NCI-H82 (cell line): Measurements from ENCODE around the gene DDX17.

ENCODE experiments used
- DNase-seq: peaks from one replicate; lab custom pipeline; 2025; lab: John Stamatoyannopoulos, UW

The DDX17 gene

DNA sequence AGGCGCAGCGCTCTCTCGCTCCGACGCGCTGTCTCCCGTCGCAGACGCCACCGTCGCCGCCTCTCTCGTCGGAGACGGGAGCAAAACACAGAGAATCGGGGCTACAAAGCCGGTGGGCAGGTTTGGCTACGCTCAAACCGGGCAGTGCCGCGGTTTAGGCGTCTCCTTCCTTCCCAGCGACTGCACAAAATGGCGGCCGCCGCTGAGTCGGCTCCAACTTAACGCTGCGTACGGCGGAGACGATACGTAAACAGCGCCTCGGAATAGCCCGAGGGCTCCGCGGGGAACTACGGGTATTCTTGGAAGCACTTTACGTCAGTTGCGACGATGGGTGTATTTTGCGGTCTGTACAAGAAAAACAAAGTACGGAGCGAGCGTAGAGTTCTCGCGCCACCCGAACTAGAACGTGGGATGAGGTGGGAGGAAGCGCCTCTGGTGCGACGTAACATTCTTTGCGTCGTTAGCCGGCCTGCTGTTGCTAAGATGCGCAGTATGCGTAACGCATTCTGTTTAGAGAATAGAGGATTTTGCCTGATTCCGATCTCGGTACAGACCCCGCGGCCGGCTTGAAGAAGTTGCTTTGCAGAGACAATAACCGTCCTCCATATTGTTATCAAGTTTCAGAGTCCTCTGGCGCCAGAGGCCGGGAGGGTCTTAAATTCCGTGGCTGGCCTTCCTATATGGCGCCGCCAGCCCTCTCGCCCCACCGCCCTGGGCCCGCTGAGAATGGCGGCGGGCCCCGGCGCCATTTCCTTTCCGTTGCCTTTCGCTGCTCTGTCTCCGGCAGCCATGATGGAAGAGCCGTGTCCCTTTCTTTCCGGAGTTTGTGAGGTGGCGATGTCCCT lies at the start of gene DDX17:
Gene DDX17, minus strand, starts transcription at position 194 of the 845 bp plus-strand sequence.
- peak; percentile 98 for DNase-seq

DNA sequence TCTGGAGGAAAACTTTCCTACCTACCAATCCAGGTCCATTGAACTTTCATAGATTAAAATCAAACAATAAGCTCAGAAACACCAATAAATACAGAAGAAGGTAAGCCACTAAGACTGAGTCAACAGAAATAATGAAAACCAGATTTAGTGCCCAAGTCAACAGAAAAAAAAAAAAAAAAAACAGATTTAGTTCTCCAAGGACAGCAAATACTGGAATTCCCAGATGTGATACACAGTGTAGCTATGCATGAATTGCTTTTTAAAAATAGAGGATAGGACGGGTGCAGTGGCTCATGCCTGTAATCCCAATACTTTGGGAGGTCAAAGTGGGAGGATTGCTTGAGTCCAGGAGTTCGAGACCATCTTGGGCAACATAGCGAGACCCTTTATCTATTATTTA lies 48.2 kb upstream of the DDX17 start:
- no peak for DNase-seq

- no peak for DNase-seq
These were observed 43.2 kb upstream of the DDX17 start for GRCh38 chr22:38549101-38549894.

- DNase-seq: no peak
These were observed 34.6 kb upstream of the DDX17 start for GRCh38 chr22:38540701-38541100.

DNA sequence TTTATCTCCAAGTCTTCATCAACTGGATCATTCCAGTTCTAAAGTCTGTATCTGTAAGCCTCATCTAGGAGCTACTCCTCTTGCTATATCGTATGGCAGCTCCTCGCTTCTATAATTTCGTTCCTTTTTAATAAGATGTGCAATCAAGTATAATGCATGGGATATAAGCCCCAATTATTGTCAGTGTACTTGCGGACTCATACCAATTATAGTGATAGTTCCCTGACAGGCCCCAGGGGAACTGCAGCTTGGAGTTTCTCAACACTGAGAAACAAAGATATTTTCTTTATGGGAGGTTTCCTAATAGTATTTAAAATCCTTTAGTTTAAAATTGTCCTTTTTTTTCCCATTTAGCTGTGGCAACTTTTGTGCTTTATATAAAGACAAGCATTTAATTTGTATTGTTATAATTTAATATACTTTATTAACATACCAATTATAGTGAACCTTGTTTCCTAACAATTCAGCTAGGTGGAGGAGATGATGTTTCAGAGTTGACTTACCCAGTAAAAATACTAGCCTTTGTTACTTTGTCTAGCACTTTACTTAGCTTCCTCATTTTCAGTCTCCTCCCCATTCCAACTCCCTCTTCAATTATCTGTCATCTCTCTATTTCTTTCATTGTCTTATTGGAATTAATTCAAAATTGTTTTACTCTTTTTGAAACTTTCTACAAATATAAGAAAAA lies 25.3 kb upstream of the DDX17 start:
- DNase-seq: no peak

DNA sequence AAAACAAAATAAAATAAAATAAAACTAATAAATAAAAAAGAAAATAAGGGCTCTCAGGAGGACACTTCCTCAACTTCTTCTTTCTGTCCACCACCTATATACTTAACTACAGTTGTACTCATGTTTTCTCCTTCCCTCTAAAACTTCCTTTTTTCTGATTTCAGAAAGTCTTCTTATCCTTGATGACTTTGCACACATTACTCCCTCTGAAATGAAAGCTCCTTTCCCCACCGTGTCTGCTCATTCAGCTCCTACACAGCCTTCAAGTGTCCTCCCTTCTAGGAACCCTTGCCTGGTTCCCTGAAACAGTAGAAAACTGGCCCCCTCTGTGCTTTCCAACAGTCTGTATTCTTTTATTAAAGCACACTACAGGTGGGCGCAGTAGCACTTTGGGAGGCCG lies 18.3 kb upstream of the DDX17 start:
- DNase-seq: no peak

GRCh38 chr22:38523479-38523878 lies 17.4 kb upstream of the DDX17 start:
- DNase-seq: no peak

GRCh38 chr22:38523029-38523428 lies 16.9 kb upstream of the DDX17 start:
- no peak for DNase-seq

DNA sequence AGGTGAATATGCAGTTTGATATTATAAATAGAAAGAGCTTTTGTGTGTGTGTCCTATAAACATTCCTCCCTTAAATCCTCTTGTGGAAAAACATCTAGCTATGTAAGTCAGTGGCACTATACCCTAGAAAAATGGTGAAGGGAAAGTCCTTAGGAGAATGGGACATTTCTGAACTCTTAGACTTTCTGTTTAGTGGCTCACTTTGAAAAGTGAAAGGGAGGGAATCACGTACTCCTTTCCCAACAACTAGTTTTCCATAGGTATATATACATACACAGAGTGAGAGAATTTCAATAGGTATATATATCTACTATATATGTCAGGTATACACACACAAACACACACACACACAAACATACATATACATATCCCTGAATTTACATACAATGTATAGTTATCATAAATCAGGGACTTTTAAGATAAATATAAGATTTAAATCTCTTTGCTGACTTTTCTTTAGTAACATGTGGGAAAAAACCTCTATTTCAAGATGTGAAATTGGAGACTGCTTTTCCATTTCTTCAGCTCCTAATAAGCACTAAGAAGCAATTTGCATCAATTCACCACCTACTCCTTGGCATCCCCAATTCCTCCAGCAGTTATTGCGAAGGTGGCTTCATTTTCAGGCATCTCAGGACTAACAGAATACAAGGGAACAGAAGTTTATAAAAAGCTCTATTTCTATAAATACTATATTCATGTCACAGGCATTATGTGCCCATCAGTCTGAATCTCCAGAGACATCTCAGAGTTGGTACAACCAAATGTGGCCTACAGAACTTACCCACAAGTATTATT lies 13.5 kb upstream of the DDX17 start:
- no peak for DNase-seq

DNA sequence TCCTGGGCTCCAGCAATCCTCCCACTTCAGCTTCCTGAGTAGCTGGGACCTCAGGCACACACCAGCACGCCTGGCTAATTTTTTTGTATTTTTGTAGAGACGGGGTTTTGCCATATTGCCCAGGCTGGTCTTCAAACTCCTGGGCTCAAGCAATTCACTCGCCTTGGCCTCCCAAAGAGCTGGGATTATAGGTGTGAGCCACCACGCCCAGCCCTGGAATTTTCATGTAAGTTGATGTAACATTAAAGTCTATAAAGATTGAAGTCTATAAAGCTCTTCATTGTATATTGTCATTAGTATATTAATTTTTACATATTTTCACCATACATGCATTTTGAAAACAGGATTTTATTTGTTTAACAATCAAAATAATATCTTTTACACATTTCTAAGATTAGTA lies 12.5 kb upstream of the DDX17 start:
- no peak for DNase-seq

DNA sequence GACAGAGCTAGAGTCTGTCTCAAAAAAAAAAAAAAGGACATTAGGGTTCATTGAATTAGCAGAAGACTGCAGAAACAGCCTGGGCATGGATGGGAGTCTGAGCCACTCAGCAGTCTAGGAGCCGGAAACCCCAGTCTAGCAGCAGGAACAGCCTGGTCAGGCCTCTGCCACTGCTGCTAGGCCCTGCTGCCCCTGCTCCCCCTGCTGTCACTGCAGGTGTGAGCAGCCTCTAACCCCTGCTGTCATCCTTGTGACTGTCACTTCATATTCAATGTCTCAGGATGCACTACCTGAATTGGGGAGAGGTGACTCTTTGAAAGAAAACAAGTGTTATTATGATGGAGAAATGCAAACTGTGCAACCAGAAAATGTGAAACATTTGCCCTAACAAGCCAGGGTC lies 7.0 kb upstream of the DDX17 start:
- DNase-seq: peak; percentile 49

DNA sequence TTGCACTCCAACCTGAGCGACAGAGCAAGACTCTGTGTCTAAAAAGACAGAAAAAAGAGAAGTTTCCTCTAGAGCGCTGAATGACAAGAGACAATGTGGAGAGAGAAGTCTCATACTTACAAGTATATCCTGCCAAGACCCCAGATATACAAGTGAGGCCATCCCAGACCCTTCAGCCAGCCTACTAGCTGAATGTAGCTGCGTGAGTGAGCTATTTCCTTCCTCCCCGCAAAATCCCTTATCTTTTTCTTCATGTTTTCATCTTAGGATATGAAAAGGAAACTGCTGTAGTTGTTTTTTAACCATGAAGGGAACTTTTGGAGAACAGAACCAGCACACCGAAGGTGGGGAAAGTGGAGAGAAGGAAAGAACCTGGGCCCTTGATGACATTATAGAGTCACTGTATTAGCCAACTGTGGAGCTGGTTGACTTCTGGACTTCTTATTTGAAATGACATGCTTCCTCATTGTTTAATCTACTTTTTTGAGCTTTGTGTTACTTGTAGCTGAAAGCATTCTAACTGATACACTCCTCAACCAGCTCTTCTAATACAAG lies 4.4 kb upstream of the DDX17 start:
- no peak for DNase-seq

DNA sequence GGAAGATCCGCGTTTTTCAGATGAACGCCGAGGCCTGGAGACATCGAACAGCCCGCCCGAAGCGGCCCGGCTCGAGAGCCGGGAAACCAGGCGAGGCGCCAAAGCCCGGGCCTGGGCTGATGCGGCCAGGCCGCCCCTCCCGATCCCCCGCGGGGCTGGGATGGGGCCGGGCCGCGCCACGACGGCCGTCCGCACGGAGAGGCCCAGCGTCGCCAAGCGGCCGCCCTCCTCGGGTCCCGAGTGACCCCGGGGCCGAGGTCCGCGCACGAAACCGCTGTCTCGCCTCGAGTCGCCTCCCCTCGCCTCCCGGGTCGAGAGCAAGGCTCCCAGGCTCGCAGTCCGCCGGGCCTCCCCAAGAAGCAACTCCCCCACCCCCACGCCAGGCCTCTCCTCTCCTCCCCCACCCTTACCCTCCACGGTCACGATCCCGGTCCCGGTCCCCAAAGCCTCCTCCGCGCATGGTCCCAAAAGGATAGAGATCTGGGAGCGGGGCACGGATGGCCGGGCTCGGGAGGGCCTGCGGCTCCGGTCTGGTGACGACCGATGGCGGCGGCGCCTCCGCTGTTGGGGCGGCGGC lies 482 bp downstream of the DDX17 start:
- DNase-seq: peak; percentile 67

DNA sequence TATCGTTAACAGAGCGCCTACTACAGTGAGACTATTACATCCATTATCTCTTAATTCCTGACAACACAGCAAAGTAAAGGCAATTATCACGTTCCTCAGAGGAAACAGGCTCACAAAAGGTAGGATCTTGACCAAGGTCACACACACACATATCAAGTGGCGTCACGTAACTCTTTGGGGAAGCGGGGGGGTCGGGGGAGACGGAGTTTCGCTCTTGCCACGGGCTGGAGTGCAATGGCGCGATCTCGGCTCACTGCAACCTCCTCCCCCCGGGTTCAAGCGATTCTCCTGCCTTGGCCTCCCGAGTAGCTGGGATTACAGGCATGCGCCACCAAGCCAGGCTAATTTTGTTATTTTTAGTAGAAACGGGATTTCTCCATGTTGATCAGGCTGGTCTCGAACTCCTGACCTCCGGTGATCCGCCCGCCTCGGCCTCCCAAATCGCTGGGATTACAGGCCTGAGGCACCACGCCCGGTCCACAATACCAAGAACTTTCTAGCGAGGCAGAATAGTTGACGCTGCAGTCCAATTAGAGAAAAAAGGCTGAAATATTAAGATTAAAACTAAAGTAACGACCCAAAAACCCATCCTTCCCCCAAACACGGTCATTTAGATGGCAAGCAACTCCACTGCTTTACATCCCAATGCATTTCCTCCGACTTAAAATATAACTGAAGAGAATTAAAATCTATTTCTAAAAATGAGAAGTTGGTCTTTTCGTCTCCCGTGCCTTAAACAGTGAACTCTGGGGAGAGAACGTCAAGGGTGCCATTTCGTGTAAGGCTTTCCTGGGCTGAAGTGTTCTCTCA lies 1.2 kb downstream of the DDX17 start:
- DNase-seq: peak; percentile 53

GRCh38 chr22:38503021-38503420 lies 3.1 kb downstream of the DDX17 start:
- DNase-seq: no peak

- DNase-seq: no peak
These were observed 4.1 kb downstream of the DDX17 start for GRCh38 chr22:38501797-38502672.

- no peak for DNase-seq
These were observed 8.2 kb downstream of the DDX17 start for GRCh38 chr22:38497869-38498268.

DNA sequence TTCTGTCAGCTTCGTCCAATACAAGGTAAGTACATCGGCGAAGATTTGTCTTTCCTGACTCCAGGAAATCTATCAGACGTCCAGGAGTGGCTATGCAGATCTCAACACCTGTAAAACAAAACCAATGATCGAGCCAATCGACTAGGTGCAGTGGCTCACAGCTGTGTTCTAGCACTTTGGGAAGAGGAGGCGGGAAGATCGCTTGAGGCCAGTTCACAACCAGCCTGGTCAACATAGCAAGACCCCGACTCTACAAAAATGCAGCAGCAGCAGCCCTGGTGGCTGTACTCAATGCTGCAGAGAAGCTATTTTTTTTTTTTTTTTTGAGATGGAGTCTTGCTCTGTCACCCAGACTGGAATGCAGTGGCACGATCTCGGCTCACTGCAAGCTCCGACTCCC lies 11.2 kb downstream of the DDX17 start:
- DNase-seq: no peak

DNA sequence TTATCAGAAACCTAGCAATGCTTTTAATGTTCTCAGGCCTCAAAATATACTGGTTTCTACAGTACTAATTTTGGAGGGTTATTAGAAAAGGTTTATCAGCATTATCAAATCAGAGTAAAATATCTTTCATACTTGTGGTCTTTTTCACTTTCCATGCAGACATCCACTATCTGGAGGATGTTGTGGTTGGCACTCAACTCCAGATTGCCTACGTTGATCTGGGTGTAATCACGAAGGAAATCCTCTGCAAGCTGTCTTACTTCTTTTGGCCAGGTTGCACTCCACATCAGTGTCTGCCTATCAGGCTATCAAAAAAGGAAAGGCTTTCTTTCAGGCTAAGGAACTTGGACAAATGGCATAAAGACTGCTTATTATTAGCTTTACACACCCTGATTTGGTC lies 11.6 kb downstream of the DDX17 start:
- DNase-seq: no peak
